H9 (cell line): ENCODE results near the gene PPP3CA. TPM values are rescaled to one million over a fixed set of nuclear protein-coding genes. Genes with fewer than 3 reads are reported as not detected.

Experiments used
- DNase-seq: peaks from one replicate; pipeline ENCODE4 v3.0.0-alpha.2; 2017
- H2AFZ ChIP-seq: one replicate; pipeline ENCODE4 v1.6.1; 2013; ENCODE audit warnings: mild to moderate bottlenecking, low read length, control low read depth, moderate library complexity
- H2AK5ac ChIP-seq: 2 replicates; pipeline ENCODE4 v1.6.1; 2013; ENCODE audit warnings: low read length, control low read depth, mixed read lengths; ENCODE audit not compliant: insufficient read length
- H2BK120ac ChIP-seq: one replicate; pipeline ENCODE4 v1.6.1; 2013; ENCODE audit warnings: low read depth, mild to moderate bottlenecking, low read length, control low read depth, inconsistent platforms; ENCODE audit not compliant: poor library complexity, severe bottlenecking
- H2BK12ac ChIP-seq: 2 replicates; pipeline ENCODE4 v1.6.1; 2013; ENCODE audit warnings: low read length, control low read depth, mixed read lengths, low read depth; ENCODE audit not compliant: insufficient read length
- H2BK15ac ChIP-seq: 2 replicates; pipeline ENCODE4 v1.6.1; 2013; ENCODE audit warnings: low read depth, low read length, control low read depth
- H2BK20ac ChIP-seq: one replicate; pipeline ENCODE4 v1.6.1; 2013; ENCODE audit warnings: low read depth, mild to moderate bottlenecking, low read length, control low read depth, inconsistent platforms; ENCODE audit not compliant: poor library complexity, severe bottlenecking
- H2BK5ac ChIP-seq: 2 replicates; pipeline ENCODE4 v1.6.1; 2013; ENCODE audit warnings: low read length, control low read depth, mixed read lengths; ENCODE audit not compliant: insufficient read length
- H3K14ac ChIP-seq: 2 replicates; pipeline ENCODE4 v1.6.1; 2013; ENCODE audit warnings: low read length, control low read depth; ENCODE audit not compliant: insufficient read depth
- H3K18ac ChIP-seq: 2 replicates; pipeline ENCODE4 v1.6.1; 2013; ENCODE audit warnings: low read depth, mild to moderate bottlenecking, mixed read lengths, low read length, control low read depth; ENCODE audit not compliant: insufficient read length
- H3K23ac ChIP-seq: 2 replicates; pipeline ENCODE4 v1.6.1; 2013; ENCODE audit warnings: low read length, control low read depth, mixed read lengths, low read depth; ENCODE audit not compliant: insufficient read length
- H3K23me2 ChIP-seq: 2 replicates; pipeline ENCODE4 v1.6.1; 2013; ENCODE audit warnings: low read depth, mild to moderate bottlenecking, mixed read lengths, low read length, control low read depth; ENCODE audit not compliant: insufficient read length, poor library complexity, severe bottlenecking
- H3K27ac ChIP-seq: 2 replicates; pipeline ENCODE4 v1.5.1; 2013; ENCODE audit warnings: low read length, control low read depth, mixed read lengths, low read depth; ENCODE audit not compliant: insufficient read length
- H3K27me3 ChIP-seq: 2 replicates; pipeline ENCODE4 v1.6.1; 2013; ENCODE audit warnings: low read length, control low read depth, inconsistent platforms; ENCODE audit not compliant: insufficient read depth
- H3K4ac ChIP-seq: 2 replicates; pipeline ENCODE4 v1.6.1; 2013; ENCODE audit warnings: low read depth, mild to moderate bottlenecking, control low read depth, inconsistent platforms, low read length, moderate library complexity
- H3K4me1 ChIP-seq: 2 replicates; pipeline ENCODE4 v1.6.1; 2013; ENCODE audit warnings: low read length, control low read depth, inconsistent platforms; ENCODE audit not compliant: insufficient read depth
- H3K4me2 ChIP-seq: 2 replicates; pipeline ENCODE4 v1.6.1; 2013; ENCODE audit warnings: low read length, control low read depth, mixed read lengths; ENCODE audit not compliant: insufficient read length, insufficient read depth
- H3K56ac ChIP-seq: 2 replicates; pipeline ENCODE4 v1.6.1; 2013; ENCODE audit warnings: low read depth, mild to moderate bottlenecking, mixed read lengths, low read length, control low read depth; ENCODE audit not compliant: insufficient read length
- H3K79me1 ChIP-seq: 2 replicates; pipeline ENCODE4 v1.6.1; 2013; ENCODE audit warnings: low read depth, mild to moderate bottlenecking, moderate library complexity, low read length, control low read depth, inconsistent platforms; ENCODE audit not compliant: insufficient read depth, poor library complexity, severe bottlenecking
- H3K79me2 ChIP-seq: 2 replicates; pipeline ENCODE4 v1.6.1; 2013; ENCODE audit warnings: low read length, control low read depth, inconsistent platforms; ENCODE audit not compliant: insufficient read depth
- H3K9ac ChIP-seq: 2 replicates; pipeline ENCODE4 v1.6.1; 2013; ENCODE audit warnings: low read length, control low read depth, mixed read lengths; ENCODE audit not compliant: insufficient read length; ENCODE audit errors: extremely low read depth
- H3K9me3 ChIP-seq: one replicate; pipeline ENCODE4 v1.6.1; 2013; ENCODE audit warnings: low read depth, low read length, inconsistent platforms; ENCODE audit not compliant: control insufficient read depth
- H3T11ph ChIP-seq: one replicate; pipeline ENCODE4 v1.6.1; 2013; ENCODE audit warnings: mild to moderate bottlenecking, low read length, control low read depth, inconsistent platforms
- H4K20me1 ChIP-seq: one replicate; pipeline ENCODE4 v1.6.1; 2013; ENCODE audit not compliant: control insufficient read depth, insufficient read length, insufficient read depth
- H4K5ac ChIP-seq: 2 replicates; pipeline ENCODE4 v1.6.1; 2013; ENCODE audit warnings: low read depth, mild to moderate bottlenecking, mixed read lengths, low read length, control low read depth; ENCODE audit not compliant: insufficient read length
- H4K8ac ChIP-seq: replicated peaks from 2 replicates; pipeline ENCODE4 v1.6.1; 2013; ENCODE audit warnings: low read length, control low read depth, mixed read lengths, low read depth; ENCODE audit not compliant: insufficient read length
- H4K91ac ChIP-seq: 2 replicates; pipeline ENCODE4 v1.6.1; 2013; ENCODE audit warnings: low read depth, mild to moderate bottlenecking, moderate library complexity, mixed read lengths, low read length, control low read depth; ENCODE audit not compliant: insufficient read length
- H3K27ac Mint-ChIP-seq, 3 experiments: 2 replicates in 2 of 3; 3 replicates in 1 of 3; pipeline ENCODE4 v1.8.0; 2020 to 2021; ENCODE audit warnings: mixed read lengths in 3 of 3, mild to moderate bottlenecking in 1 of 3, moderate library complexity in 1 of 3
- H3K27me3 Mint-ChIP-seq: 2 replicates; pipeline ENCODE4 v1.8.0; 2021; ENCODE audit warnings: low read depth, mild to moderate bottlenecking, moderate library complexity, mixed read lengths
- H3K36me3 Mint-ChIP-seq, 3 experiments: 2 replicates in 2 of 3; 3 replicates in 1 of 3; pipeline ENCODE4 v1.8.0; 2020 to 2021; ENCODE audit warnings: low read depth in 3 of 3, mixed read lengths in 3 of 3; ENCODE audit not compliant: insufficient read depth in 1 of 3
- H3K4me1 Mint-ChIP-seq, 2 experiments: 2 replicates each; pipeline ENCODE4 v1.8.0; 2020; ENCODE audit warnings: mixed read lengths in 2 of 2
- H3K4me3 Mint-ChIP-seq, 2 experiments: 2 replicates in 1 of 2; 3 replicates in 1 of 2; pipeline ENCODE4 v1.8.0; 2020 to 2021; ENCODE audit warnings: mild to moderate bottlenecking in 2 of 2, mixed read lengths in 2 of 2, moderate library complexity in 1 of 2
- H3K9me3 Mint-ChIP-seq, 2 experiments: 2 replicates in 1 of 2; 3 replicates in 1 of 2; pipeline ENCODE4 v1.8.0; 2020; ENCODE audit warnings: mild to moderate bottlenecking in 2 of 2, mixed read lengths in 2 of 2, moderate library complexity in 1 of 2
- CTCF ChIP-seq: fragments of 200-600 bp; sonication (generic); conservative IDR thresholded peaks from 3 replicates; pipeline ENCODE4 v1.8.0; 2021; ENCODE audit warnings: antibody characterized with exemption, mild to moderate bottlenecking
- WGBS: extraction: QIAGEN DNeasy Blood & Tissue Kit; methylation state at CpG from one replicate; pipeline ENCODE4 v1.1.7; 2013; ENCODE audit warnings: missing lambda C conversion rate, low lambda C conversion rate, mixed read lengths; ENCODE audit not compliant: insufficient read length; ENCODE audit errors: extremely low coverage; 5-methylcytosine and 5-hydroxymethylcytosine counted together
- total RNA-seq: library from RNA; stranded (reverse); gene quantifications from 2 replicates; pipeline ENCODE4 v1.2.1, GENCODE V29; 2021

Gene PPP3CA
- total RNA-seq, 1 experiment from 2014 or later: 16.8 TPM

- Histone ChIP-seq H4K8ac (no peak overlapping the region), H4K91ac (no peak overlapping the region), H3K9me3 (no peaks in the 10 kb centered on the region), H4K5ac (no peak overlapping the region), H3K27me3 (no peaks in the 10 kb centered on the region), H3K23me2 (no peaks in the 10 kb centered on the region), H2BK120ac (no peak overlapping the region), H2AFZ (no peak overlapping the region), H2AK5ac (no peak overlapping the region), H3K14ac (no peak overlapping the region), H2BK20ac (no peak overlapping the region), H3K9ac (no peak overlapping the region), H3K79me2 (peaks cover 8% of the 10 kb centered on the region; the same call in 1 of the 2 replicates), H3K4ac (no peak overlapping the region), H3K4me1 (peaks cover 6% of the 10 kb centered on the region), H3K18ac (no peak overlapping the region), H2BK12ac (no peak overlapping the region), H2BK5ac (no peak overlapping the region), H3K79me1 (no peaks in the 10 kb centered on the region), H4K20me1 (no peaks in the 10 kb centered on the region), H3K4me2 (no peak overlapping the region), H3K56ac (no peak overlapping the region), H2BK15ac (no peak overlapping the region), H3T11ph (no peak overlapping the region), H3K23ac (no peak overlapping the region), H3K27ac (no peak overlapping the region)
- no peak for TF ChIP-seq CTCF
- DNase-seq: no peak
- no peaks in the 10 kb centered on the region for H3K36me3 Mint-ChIP-seq
- H3K4me3 Mint-ChIP-seq: no peak overlapping the region
- no peak overlapping the region; a peak in 1 of 7 replicates for H3K27ac Mint-ChIP-seq
- H3K9me3 Mint-ChIP-seq: no peaks in the 10 kb centered on the region
- H3K4me1 Mint-ChIP-seq: peaks cover 18 to 33% of the 10 kb centered on the region in 2 experiments
- no peaks in the 10 kb centered on the region for H3K27me3 Mint-ChIP-seq
- no CpG with 5 or more reads among the region's 3 CpGs for WGBS
Measured at GRCh38 chr4:101276661-101277060, 70.7 kb downstream of the PPP3CA start.
